NOMO-1 treated with dmso at 0.1 percent for 144 hours (cell line): ENCODE measurements around the gene LGI4.
"Not testable (repeated sequence)": the region's sequence is repeated elsewhere in the genome, so short reads cannot be mapped to it uniquely, and the experiment has no call there.

ENCODE experiments used
- DNase-seq: peaks from one replicate; lab custom pipeline; 2025; ENCODE audit not compliant: unreplicated experiment; lab: John Stamatoyannopoulos, UW

The LGI4 gene

DNA sequence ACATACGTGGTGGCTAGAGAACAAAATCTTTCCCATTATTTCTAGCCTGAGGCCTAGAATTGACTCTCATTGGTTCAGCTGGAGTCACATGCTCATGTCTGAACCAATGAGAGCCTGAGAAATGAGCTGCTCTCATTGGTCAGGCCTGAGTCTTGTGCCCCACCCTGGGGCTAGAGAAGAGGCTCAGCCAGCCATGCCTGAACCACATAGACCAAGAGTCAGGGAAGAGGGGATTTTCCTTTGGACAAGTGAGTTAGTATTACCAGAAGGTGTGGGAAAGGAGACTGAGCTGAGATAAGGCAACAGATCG, 26.5 kb upstream of the LGI4 start:
- DNase-seq: no peak

DNA sequence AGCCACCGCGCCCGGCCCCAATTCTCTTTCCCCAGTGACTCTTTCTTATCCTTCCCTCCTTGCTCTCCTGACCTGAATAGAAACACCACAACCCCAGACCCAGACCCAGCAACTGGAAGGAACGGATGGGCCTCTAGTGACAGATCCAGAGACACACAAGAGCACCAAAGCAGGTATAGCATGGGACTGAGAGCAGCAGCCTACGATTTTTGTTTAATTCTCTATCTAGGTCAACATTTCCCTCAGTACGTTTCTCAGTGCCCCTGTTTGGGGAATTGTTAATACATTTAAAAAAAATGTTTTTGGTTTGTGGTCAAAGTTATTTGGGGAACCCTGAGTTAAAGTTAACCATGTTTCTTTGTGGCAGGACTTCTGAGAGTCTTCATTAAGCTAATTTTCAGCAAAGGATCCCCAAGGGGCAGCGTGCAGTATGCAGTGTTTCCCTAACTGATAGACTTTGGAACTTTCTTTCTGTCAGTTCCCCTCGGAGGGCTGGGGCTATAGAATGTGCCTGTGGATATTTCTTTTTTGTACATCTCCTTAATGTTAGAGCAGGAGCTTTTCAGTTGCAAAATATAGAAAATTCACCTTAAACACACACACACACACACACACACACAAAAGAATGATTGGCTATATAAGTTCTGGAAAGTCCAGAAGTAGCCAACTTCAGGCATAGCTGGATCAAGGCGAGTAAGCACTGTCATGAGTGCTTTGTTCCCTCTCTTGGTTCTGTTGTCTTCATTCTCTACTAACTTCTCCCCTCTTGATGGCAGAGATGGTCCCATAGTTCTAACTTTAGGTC, 26.0 kb upstream of the LGI4 start:
- no peak for DNase-seq

DNA sequence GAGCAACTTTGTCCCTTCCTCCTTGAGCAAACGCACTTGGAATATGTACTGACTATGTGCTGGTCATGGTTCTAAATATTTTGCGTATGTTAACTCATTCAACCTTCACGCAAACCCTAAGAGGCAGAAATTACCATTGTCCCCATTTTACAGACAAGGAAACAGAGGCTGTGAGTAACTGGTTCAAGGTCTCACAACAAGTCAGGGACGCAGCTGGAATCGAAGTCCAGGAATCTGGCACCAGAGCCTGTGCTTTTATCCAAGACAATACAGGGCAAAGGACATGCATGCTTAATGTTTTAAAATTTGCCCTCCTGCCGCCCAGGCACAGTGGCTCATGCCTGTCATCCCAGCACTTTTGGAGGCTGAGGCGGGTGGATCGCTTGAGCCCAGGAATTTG, 24.7 kb upstream of the LGI4 start:
- DNase-seq: no peak

GRCh38 chr19:35157431-35157830, 22.6 kb upstream of the LGI4 start:
- no peak for DNase-seq

DNA sequence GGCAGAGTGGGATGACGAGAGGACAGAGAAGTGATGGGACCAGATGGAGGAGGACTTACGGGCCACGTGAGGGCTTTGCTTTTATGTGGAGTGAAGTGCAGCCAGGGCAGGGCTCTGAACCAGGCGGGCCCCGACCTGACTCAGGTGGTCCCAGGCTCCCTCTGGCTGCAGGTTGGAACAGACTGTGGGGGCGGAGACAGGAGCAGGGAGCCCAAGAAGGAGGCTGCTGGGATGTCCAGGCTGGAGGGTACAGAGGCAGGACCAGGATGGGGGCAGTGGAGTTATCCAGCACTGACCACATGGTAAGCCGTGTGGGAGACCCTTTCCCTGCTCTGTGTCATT, 21.8 kb upstream of the LGI4 start:
- no peak for DNase-seq

- no peak for DNase-seq
Measured at GRCh38 chr19:35155981-35156672, 21.3 kb upstream of the LGI4 start.

DNA sequence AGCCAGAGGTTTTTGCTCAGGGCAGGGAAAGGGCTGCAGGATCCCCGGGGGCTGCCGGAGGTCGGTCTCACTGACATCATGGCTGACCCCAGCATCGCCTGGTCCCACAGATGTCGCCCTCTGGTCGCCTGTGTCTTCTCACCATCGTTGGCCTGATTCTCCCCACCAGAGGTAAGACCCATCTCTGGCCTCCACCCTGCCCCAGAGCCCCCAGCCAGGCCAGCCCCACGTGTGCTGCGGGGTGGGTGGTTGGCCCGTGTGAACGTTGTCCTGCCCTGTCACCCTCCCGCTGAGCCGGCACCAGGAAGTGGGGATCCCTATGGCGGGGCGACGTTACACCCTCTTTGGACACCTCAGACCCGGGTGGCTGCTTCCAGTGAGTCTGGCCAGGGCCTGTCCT, 20.6 kb upstream of the LGI4 start:
- DNase-seq: no peak

DNA sequence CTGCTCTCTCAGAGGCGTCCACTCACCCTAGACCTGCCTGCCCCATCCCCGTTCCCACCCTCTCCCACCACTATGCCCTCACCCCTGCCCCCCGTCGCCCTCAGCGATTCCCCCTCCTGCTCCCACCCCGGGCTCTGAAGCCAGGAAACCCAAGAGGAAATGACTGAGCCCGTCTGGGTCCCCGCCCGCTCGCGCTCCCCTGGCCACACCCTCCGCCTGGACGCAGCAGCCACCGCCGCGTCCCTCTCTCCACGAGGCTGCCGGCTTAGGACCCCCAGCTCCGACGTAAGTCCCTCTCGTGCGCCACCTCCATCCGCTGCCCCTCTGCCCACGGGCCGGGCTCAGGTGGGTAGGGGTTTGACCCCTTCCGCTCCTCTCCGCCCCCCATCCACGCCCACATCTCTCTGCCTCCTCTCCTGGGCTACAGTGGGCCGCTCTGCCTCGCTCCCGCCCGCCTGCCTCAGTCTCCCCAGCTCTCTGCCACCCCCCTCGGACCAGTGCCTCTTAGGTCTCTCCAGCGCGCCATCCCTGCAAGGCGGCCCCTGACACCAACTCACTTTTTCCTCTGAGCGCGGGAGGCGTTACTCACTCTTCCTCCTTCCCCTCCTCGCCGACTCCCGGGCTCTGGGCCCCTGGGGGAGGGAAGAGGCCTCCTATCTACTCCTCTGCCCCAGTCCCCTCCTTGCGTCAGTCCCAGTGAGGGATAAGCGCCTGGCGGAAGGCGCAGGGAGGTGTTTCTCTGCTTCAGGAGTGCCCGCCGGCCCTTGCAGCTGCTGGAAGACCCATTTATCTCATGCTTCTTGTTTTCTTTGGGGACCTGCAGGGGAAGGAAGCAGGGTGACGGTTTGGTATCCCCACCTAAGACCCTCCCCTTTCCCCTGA, 19.9 kb upstream of the LGI4 start, which contains the start of gene FXYD5:
FXYD5 (plus strand) TSS at position 211 of the 882 bp plus-strand sequence. CDS start 816 bp downstream, outside the sequence.
- DNase-seq: peak; percentile 86

DNA sequence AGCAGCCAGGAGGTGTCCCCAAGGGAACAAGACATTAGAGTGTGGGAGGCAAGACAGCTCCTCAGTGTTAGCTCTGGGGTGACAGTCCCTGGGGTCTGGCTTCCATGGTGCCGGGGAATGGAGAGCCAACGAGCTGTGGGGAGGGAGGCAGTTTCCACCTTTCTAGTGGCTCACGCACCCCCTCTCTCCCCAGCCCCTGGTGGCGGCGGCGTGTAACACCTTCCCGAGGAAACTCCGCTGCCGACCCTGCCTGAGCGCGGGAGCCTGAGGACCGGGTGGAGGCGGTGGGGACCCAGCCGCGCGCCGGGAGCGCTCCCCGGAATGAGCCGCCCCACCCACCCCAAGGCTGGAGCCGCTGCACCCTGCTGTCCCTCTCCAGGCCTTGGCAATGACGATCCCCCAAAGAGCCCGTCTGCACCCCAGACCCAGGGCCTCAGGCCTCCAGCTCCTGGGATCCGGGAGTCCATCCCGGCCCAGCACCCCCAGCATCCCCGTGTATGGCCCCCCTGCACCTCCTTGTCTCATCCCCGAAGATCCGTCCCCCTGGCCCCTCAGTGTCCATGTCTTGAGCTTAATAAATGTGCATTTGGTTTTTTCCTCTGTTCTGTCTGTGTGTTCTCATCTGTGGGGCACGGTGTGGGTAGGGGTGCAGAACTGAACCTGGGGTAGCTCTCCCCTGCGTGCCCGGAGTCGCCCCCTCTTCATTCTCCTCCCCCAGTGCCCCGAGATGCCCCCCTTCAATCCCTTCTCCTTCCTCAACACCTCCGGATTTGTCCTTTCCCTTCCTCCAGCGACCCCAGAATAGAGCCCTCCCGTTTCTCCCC, 19.1 kb upstream of the LGI4 start:
- DNase-seq: peak; percentile 22

GRCh38 chr19:35153129-35153522, 18.3 kb upstream of the LGI4 start:
- DNase-seq: not testable (repeated sequence)

DNA sequence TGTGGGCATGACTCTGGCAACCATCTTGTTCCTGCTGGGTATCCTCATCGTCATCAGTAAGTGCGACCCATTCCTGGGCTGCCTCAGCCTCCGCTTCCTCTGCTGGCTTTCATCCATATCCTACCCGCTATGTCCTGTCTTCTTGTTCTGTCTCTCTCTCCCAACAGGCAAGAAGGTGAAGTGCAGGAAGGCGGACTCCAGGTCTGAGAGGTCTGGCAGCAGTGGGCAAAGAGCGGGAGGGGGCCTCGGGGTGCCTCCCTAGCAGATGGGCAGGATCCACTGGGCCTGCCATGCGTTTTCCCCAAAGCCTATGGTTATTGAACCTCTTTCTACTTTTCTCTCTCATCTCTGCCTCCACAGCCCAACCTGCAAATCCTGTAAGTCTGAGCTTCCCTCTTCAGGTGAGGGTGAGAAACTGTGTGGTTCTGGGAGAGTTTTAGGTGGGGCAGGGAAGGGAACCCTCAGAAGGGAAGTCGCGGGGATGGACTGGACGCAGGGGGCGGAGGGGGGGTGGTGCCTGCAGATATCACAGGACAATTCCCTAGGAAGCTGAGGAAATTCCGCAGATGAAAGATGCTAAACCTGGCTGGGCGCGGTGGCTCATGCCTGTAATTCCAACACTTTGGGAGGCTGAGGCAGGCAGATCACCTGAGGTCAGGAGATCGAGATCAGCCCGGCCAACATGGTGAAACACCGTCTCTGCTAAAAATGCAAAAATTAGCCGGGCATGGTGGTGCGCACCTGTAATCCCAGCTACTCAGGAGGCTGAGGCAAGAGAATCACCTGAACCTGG, 16.6 kb upstream of the LGI4 start:
- no peak for DNase-seq

DNA sequence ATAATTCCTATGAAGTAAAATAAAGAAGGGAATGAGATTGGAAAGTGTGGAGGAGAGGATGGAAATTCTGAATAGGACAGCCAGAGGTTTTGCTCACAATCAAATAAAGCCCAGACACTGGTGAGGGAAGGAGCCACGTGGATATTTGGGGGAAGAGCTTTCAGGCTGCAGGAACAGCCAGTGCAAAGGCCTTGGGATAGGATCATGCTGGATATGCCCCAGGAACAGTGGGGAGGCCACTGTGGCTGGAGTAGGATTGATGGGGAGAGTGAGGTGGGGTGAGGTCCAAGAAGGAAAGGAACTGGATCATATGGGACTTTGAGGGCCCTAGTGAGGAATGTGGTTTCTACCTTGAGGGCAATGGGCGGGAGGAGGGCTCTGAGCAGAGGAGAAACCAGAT, 15.6 kb upstream of the LGI4 start:
- no peak for DNase-seq

DNA sequence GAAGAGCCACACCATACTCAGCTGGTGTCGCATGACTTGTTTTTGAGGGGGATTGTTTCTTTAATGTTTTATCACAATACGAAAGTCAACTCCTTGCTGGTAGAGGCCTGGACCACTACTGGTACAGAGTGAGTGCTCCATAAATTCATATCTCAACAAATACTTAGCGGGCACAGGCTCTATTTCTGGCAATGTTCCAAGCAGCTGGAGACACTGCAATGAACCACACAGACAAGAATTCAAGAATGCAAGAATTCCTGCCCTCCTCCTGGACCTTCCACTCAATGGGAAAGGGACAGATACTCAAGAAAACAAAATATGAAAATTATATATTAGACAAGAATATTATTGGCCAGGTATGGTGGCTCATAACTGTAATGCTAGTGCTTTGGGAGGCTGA, 14.6 kb upstream of the LGI4 start:
- no peak for DNase-seq

GRCh38 chr19:35146746-35147459, 12.0 kb upstream of the LGI4 start:
- DNase-seq: no peak

- DNase-seq: no peak
Measured at GRCh38 chr19:35144600-35145436, 10.0 kb upstream of the LGI4 start.

GRCh38 chr19:35144259-35144599, 9.4 kb upstream of the LGI4 start:
- no peak for DNase-seq

DNA sequence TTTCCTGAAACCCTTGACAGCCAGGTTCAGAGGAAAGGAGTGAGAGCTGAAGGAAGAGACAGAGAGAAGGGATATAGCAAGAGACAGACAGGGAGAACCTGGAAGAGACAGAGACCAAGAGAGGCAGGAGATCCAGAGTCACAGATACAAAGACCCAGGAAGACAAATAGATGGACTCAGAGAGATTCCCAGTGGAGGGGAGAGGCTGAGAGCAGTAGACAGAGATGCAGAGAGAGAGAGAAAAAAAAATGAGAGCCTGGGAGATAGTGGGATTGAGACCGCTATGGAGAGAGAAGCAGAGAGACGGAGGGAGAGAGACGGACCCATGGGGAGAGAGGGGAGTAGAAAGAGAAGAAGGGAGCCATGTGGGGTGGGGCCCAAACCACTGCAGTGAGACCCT, 9.0 kb upstream of the LGI4 start:
- DNase-seq: no peak

DNA sequence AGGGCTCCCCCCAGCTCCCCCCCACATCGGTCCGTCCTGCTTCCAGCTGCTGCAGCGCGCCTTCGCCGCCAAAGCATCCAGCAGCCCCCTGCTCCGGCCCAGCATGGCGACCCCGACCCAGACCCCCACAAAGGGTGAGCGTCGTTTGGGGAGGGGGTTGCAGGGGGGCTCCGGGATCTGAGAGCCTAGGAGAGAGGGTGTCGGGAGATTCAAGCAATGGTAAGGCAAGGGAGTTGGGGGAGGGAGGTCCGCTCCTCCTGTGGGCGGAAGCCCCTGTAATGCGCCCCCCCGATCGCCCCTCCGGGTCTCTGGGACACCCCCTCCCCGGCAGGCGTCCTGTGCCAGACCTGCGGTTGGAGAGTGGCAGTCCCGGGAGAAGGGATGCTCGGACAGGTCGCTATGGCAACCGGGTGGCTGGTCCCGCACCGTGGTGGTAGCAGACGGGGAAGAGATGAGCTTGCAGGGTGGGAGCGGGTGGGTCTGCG, 8.4 kb upstream of the LGI4 start, which contains the start of gene FXYD7:
FXYD7 (plus strand) TSS at position 25 of the 485 bp plus-strand sequence; CDS start at position 104, 79 bp downstream.
- no peak for DNase-seq
